GM19438 (cell line): Measurements from ENCODE around the gene PUS3.
A peak's percentile ranks its signal among the peaks of the same experiment; 100 is the strongest.

Experiments used
- ATAC-seq: cut with Tn5 transposase; IDR thresholded peaks from one replicate; pipeline ENCODE4 v1.9.1; 2021; ENCODE audit warnings: low read depth; ENCODE audit not compliant: unreplicated experiment

Gene PUS3

DNA sequence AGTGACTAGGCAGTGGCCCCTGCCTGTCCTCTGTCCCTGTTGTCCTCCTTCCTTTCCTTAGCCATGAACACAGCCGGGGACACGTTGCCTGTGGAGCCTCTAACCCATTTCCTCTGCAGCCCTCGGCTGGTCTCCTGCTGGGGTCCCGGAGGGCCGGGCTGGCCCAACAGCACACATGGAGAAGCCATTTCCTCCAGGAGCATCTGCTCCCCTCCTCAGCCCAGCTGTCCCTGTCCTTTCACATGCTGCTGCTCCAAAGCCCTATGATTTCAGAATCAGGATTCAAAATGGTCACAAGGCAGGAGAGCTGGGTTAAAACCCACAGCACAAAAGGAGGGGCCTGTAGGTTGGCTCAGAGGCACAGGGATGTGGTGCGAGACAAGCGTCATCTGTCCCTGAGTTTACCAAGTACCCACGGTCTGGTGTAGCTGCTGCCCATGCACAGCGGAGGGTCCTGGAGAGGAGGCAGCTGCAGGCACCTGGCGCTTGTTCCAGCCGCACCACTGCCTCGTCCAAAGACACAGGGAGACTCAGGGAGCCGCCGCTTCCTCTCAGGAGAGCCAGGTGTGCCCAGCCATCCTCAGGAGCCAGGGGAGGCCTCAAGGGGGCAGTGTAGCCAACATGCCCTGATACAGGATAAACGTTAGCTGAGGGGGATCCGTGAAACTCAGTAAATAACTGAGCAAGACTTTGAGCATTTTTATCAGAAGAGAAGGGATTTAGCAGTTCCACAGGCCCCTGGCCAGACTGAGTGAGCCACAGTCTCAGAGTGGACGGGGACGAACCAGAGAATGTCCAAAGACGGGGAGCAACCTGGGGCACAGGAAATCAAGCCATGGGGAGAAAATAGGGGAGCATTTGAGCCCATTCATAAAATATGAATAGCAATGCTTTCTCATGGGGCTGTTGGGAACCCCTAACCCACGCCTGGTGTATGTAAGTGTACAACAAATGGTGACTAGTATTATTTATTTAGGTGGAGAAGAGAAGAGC, 38.9 kb upstream of the PUS3 start:
- ATAC-seq, result peak; percentile 70

DNA sequence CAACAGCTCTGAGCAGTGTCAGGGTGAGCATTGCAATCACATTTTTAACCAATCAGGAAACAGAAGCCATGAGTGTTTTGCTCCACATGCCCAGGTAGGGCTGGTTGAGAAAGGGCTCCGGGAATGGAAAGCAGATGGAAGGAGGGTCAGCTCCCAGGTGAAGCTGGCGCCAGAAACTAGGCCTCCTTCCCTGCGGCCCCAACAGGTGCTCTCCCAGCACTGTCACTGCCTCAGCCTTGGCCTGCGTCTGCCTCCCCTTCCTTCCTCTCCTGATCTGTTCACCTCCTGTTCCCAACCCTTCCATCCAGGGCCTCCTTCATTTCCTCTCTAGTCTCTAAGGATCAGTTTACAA, 38.2 kb upstream of the PUS3 start:
- ATAC-seq, result no peak

DNA sequence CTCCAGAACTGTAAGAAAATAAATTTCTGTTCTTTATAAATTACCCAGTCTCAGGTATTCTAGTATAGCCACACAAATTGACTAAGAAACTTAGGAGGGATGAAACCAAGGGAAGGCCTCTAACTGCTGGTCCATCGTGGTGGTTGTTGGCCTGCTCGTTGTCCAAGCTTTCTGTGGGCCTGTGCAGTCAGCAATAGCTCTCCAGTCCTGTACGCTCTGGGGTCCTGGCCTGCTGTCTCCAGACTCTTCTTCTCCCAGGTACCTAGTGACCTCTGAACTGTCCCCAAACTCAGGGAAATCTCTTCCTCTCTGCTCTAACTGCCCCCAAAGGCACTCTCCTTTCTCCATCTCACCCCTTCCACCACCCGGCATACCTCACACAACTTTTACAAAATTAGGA, 37.1 kb upstream of the PUS3 start:
- ATAC-seq, result no peak

DNA sequence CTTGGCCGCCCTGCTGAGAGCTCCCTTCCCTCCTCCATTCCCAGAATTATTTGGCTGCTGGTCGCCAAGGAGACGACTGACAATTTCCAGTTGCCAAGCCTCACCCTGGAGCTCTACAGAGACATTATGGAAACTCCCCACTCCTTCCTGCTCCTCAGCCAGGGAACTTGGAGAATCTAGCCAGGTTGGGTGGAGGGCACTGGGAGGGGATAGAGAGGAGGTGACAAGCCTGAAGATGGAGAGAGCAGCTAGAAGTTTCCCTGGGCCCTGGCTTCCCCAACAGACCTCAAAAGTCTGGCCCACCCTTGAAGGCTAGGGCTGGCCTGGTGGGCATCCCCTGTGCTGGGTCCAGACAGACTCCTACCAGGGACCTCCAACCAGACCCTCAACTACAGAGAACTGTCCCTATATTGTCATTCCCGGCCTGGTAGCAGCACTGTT, 36.1 kb upstream of the PUS3 start:
- ATAC-seq, result no peak

DNA sequence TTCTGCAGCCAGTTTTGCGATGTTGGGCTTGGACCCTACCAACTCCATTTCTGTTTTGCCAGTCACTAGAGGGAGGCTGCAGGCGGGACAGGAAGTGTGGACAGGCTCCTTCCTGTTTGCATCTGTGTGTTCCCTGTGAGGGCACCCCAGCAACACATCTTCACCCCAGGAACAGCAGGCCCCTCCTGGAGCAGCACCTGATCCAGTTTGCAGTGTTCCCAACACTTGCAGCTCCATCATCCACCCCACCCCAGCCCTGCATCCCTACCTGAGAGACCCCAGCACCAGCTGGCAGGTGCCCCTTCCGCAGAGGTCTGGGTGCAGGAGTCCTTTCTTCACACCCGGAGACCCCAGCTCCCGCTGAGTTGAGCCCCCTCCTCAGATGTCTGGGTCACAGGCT, 35.4 kb upstream of the PUS3 start:
- no peak for ATAC-seq

DNA sequence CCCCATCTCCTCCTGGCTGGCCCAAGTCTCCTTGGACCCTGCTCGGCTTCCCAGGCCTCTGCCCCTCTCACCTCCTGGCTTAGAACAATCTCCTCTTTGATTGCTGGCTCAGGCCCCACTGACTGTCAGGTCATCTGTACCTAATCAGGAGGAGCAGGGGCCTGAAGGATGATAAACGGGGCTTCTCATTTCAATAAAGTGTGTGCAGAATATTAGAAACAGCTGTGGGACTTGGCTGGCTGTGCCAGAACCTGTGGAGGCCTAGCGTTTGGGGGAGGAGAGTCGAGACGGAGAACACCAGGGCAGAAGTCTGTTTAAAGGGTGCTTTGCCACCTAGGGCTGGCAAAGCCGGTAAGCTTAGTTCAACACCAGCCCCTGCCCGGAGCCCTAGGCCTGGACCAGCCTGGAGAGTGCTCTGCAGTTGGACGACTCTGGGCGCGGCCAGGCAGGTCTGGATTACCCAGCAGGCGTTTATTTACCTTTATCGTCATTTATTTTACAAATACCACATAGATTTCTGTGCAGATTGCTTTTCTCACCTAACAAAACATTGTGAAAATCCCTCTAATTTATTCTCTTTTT, 32.7 kb upstream of the PUS3 start:
- ATAC-seq, result no peak

DNA sequence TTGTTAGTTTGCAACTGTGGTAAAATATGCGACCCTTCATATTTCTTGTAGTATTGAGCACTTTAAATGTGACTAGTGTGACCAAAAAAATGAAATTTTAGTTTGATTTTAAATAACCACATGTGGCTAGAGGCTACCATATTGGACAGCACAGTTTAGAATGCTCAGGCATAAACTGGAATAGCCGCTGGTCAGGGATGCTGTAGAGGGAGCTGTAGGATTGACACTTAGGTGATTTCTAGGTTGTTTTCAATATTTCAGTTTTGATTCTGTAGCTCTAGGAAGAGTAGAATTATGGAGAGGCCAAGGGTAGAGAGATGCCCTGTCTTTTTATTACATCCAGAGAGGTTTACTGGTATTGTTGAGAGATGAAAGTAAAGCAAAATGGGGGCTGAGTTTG, 32.0 kb upstream of the PUS3 start:
- no peak for ATAC-seq

DNA sequence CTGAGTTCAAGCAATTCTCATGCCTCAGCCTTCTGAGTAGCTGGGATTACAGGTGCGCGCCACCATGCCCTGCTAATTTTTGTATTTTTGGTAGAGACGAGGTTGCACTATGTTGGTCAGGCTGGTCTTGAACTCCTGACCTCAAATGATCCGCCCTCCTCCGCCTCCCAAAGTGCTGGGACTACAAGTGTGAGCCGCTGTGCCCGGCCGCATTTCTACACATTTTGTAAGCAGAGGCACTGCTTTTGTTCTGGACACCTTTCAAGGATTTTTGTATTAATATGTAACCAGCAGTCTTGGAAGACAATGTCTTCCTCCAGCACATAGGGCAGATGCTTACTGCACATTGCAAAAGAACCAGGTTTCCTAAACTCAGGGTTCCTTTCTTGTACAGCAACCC, 31.5 kb upstream of the PUS3 start:
- ATAC-seq, result no peak

DNA sequence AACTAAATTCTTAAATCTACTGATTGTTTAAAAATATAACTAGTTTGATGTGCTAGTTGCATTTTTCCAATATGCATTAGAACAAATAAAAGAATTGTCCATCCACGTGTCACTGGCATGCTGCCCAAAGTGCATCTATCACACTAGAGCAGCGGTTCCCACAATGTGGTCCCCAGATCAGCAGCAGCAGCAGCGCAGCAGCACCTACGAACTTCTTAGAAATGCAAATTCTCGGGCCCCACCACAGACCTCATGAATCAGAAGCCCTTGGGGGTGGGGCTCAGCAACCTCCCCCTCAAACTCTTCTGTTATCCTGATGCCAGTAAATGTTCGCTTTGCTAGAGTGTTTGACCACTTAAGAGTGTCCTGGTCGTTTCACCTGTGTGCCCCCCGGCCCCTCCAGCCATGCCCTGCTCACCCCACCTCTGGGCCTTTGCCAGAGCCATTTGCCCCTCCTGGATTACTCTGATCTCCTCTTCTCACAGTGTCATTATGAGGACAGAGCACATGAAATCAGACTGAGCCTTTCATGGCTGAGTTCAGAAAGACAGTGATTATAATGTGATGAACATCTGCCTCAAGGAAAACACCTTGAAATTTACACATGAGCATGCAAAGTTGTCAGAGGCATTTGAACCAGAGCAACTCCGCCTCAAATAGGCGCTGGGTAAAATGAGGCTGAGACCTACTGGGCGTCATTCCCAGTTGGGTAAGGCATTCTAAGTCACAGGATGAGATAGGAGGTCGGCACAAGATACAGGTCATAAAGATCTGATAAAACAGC, 30.2 kb upstream of the PUS3 start:
- ATAC-seq, result no peak

DNA sequence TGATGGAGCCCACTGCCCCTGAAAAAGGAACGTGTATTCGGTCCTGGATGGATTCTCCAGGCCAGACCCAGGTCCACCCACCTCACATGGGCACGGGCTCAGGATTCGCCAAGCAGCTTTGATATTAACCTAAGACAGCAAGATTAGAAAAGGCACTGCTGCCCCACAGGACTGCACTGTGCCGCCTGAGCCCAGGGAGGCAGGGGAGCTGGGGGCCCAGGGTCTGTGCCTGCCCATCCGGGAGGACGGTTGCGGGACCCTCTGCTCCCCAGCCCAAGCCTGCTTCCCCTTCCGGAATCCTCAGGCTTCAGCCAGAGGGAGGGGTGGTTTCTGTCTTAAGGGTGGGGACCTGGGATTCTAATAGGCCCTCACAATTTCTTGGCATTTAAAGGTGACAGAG, 29.3 kb upstream of the PUS3 start:
- ATAC-seq, result no peak

DNA sequence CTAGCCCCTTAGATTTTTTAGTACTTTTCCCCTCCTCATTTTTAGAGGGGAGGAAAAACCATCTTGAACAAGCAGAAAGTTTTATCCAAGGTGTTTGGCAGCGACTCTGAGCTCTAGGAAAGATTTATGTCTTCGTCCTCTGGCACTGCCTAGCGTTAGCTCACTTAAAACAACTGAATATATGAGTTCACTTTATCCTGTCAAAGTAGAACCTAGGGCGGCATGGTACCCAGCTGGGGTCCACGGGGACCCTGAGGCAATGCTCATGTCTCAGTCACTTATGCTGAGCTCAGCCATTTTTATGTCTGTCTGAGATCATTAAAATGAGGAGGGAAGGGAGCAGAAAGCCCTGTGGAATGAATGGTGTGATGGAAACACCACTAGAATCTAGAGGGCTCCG, 28.7 kb upstream of the PUS3 start:
- no peak for ATAC-seq

DNA sequence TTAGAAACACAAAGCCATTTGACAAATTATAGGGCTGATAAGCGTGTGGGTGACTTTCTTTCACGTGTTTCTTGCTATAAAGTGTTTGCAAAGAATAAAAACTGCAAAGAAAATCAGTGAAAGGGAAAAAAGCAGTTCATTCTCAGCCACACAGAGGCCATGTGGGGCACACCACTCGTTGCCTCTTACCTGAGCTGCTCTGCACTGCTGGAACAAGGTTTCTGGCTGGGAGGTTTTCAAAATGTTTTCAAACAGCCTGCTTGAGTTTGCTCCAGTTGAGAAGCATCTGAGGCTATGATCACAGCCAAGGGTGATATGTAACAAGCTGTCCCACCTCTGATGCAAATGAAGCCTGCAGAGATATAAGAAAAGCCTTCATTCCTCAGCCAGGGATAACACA, 28.1 kb upstream of the PUS3 start:
- ATAC-seq, result no peak

DNA sequence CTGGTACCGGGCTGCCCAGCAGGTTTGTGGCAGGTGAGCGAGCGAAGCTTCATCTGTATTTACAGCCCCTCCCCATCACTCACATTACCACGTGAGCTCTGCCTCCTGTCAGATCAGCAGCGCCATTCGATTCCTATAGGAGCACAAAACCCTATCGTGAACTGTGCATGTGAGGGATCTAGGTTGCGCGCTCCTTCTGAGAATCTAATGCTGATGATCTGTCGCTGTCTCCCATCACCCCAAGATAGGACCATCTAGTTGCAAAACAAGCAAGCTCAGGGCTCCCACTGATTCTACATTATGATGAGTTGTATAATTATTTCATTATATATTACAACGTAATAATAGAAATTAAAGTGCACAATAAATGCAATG, 27.1 kb upstream of the PUS3 start:
- no peak for ATAC-seq

DNA sequence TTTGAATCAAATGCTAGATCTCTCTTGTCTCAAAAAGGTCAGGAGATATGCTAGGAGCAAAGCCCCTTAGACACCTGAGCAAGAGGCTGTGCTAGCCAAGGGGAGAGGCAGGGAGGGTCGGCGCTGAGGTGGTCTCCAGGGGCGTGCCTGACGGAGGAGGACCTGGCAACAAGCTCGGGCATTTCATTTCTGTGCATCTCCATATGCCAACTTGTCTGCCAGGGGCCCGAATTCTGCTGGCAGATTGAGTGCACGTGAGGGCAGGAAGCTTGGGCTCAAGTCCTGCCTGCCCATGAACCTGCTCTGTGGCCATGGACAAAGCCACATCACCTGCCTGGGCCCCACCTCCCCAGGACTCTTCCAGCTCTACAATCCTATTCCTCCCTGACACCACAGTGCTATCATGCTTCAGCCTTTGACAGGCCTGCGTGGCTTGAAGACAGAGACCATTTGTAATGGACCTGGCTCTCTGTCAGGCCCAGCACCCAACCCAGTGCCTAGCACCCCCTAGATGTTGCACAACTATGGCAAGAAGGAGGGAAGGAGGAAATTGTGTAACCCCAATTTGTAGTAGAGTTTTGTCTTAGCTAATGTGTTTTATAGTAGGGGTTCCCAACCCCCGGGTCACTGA, 26.6 kb upstream of the PUS3 start:
- no peak for ATAC-seq

DNA sequence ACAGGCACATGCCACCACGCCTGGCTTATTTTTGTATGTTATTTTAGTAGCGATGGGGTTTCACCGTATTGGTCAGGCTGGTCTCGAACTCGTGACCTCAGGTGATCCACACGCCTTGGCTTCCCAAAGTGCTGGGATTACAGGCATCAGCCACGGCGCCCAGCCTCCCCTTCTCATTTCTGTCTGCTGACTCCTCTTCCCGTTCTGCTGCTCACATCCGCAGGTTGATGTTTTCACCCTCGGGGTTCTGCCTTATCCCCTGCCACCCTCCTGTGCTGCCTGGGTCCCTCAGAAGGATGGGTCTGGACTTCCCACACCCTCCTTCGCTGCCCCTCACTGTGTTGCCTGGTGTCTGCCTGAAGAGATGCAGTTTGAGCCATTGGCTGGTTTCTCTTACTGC, 23.7 kb upstream of the PUS3 start:
- ATAC-seq, result no peak

DNA sequence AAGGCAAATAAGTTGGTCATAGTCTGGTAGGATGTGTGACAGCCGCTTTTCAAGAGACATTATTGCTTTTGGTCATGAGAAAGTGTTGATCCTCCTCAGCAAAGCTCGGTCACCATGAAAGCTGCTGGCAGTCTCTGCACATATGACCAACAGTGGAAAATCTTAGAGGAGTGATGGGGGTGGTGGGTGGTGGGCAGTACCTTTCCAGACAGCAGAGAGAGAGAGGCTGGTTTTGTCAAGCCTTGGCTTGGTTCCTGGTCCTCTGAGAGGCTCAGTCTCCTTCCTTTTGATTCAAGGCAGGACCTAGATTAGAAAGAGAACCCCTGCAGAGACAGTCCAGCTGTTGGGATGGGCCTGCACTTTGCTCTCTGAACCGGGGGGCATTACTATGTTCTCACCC, 22.8 kb upstream of the PUS3 start:
- no peak for ATAC-seq

DNA sequence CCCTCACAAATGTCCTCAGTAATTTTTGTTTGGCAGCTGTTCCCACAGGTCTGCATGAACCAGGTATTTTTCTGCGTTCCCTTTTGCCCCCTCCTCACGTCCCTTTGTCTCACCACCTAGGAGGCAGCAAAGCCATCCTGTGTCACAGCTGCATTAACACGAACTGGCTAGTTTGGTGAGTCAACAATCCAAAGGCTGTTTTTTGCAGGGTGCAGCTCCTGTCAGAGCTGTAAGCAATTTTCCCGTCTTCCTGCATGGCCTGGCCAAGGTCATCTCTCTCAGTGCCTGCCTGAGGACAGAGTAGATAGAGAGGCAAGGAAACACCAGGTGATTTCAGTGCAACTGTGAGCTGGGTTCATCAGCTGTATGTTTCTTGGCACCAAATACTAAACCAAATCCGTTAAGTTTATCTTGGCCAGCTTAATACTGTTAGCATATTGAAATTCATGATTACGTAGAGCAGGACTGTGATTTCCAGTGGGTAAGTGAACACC, 22.3 kb upstream of the PUS3 start:
- ATAC-seq, result no peak

DNA sequence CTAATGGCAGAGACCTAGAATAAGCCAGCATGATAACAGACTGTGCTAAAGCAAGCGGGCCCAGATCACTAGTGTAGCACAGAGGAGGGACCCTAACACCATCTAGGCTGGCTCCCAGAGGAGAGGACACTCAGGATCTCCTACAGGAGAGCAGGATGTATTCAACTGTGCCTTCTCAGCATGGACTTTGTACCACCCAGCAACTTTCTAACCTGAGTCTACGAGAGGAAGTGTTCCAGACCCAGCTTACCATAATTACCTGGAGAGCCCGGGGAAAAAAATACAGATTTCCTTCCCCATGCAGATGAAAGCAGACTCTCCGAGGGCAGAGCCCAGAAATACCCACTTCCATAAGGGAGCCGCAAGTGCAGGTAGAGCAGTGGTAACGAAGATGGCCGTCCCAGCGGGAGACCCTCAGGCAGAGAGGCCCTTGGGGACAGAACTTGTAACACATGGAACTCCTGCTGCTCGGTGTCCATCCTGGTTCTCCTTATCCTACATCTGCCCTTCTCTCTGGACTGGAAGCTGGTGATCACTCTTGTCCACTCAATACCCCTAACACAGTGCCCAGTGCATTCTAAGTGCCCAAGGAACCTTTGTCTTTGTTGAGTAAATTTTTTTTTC, 21.5 kb upstream of the PUS3 start:
- no peak for ATAC-seq

DNA sequence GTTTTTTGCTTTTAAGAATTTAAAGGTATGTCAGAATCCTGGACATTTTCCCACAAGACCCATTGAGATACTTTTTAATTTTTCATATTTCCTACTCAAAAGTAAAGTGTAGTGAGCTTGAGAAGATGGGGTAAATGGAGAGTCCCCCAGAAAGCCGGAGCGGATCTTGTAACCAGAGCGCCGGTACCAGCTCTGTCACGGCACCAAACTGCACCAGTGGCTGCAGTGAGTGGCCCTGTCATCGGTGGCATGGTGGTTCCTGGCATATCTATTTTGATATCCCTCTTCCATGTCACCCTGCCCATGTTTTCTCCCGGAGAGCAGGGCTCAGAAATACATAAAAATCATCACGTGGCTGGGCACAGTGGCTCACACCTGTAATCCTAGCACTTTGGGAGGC, 20.6 kb upstream of the PUS3 start:
- no peak for ATAC-seq

DNA sequence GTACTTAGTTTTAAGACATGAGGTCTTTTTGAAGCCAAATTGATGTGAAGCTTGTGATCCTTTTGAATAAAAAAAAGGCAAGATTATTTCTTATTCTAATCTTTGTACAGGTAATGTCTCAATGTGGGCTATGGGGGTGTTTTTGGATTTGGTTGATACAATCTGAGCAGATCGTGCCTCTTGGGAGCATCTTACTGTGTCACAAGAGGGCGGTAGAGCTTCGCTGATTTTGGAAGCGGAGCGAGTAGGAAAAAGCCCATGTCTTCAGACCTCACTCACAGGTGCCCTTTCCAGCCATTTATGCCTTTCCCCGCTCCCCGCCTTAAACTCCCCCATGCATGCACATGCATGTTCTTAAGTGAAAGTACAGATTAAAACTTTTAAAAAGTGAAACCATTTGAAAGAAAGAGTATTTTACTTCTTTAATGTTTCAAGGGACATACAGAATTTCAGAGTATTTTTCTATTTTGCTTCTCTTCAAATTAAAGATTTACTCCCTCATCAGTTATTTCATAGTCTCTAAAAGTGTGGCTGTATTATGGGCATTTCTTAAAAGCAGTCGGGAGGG, 20.1 kb upstream of the PUS3 start:
- no peak for ATAC-seq
